ENCODE measurements around the gene ANKRD11.

The ANKRD11 gene

DNA sequence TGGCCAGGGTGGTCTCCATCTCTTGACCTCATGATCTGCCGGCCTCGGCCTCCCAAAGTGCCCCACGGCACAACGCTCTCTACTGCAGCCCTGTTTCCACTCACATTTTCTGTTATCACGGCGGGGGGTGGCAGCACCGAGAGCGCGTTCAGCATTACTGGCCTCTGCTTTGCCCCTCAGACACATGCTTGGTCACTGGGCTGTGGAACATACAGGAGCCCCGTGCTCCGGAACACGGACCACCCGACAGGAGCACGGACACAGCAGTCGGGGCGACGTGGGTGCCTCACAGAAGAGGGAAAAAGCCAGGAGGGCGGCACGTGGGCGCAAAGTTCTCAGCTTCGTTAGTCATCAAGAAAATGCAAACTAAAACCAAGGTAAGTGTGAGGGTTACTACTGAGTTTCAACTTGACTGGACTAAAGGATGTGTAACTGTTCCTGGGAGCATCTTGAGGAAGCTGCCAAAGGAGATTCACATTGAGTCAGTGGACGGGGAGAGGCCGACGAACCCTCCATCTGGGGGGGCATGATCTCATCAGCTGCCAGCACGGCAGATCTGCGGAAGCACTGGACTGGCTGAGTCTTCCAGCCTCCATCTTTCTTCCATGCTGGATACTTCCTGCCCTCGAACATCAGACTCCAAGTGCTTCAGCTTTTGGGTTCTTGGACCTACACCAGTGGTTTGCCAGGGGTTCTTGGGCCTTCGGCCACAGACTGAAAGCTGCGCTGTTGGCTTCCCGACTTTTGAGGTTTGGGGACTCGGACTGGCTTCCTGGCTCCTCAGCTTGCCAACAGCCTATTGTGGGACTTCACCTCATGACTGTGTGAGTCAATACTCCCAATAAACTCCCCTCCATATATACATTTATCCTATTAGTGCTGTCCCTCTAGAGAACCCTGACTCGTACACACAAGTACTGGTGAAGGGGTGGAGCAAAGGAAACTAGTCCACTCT is 166.0 kb downstream of the ANKRD11 start:
- DNase-seq, result no peak

DNA sequence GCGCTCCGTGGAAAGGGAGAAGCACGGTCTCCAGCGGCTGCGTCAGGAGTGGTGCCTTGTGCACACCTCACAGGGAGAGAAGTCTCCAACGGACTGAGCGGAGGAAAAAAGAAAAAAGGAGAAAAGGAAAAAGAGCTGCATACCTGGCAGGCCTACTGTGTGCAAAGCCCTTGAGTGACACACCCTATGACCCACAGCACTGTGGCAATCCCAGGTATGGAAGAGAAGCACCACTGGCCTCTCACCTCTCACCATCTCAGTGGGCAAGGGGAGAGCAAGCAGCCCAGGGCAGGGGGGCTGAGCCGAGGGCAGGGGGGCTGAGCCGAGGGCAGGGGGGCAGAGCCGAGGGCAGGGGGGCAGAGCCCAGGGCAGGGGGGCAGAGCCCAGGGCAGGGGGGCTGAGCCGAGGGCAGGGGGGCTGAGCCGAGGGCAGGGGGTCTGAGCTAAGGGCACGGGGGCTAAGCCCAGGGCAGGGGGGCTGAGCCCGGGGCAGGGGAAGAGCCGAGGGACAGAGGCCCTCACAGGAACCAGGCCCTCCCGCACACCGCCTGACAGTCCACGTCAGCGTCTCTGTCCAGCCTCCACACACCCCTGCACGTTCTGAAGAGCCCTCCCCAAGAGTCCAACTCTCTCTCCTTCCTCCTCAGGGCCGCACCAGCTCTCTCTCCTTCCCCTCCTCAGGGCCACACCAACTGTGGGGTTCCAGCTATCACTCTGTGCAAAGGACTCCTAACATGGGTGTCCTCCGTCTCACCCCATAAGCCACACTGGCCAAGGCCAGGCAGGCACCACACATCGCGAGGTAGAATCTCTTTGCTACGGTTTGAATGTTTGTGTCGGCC is 167.0 kb downstream of the ANKRD11 start:
- no peak for DNase-seq

DNA sequence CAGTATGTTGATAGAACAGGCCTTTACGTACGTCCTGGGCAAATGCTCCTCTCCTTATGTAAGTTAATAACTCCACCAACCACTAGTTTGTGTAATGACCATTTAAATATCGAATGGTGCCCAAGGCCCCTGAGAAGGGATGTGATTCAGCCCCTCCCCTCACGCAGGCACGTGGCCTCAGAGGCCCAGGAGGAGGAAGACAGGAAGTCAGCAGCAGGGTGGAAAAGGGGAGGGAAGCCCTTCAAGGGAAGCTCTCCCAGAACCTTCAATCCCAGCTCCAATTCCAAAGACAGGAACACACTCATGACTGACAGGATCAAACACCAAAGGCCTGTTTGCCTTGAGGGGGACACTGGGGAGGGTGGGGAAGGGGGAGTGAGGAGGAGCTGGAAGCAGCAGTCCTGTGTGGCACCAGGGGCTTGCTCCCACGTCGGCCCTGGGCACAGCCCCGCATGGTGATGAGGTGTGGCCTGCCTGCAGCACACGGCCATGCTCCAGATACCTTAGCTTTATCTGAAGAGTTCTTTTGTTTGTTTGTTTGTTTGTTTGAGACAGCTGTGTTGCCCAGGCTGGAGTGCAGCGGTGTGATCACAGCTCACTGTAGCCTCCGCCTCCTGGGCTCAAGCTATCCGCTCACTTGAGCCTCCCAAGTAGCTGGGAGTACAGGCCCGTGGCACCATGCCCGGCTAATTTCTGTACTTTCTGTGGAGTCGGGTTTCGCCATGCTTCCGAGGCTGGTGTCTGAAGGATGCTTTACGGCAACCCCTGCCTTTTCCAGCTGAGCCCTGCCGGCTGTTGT is 167.8 kb downstream of the ANKRD11 start:
- DNase-seq, result peak in 2 of 3 experiments; percentile 46 to 48

DNA sequence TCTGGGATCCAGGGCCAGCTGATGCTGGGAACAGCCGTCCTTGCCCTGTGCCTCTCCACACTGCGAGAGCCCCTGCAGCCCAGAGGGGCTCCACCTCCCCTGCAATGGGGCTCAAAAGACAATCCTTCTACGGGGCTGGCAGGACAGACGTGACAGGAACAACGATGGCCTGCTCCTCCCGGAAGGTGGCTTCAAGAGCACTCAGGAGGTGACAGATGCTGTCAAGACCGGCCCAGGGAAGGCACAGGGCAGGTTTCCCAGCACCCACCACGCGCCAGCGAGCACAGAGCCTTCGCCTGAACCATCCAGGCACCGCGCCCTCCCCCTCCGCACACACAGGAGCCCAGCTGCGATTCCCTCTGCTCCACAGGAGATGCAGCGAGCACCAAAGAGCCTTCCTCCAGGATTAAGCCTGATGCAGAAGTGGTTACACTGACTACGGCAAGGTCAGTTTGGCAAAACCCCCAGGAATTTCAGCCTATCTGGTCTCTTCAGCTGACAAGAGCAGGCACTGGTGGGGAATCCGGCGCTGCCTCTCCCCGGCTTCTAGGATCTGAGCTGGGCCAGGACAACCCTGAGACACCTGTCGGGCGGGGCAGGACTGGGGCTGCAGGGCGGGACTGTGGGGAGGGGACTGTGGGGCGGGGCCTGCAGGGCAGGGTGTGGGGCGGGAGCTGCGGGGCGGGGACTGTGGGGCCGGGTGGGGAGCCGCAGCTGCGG is 169.4 kb downstream of the ANKRD11 start:
- DNase-seq, result peak; percentile 75 to 83 (median 76)

DNA sequence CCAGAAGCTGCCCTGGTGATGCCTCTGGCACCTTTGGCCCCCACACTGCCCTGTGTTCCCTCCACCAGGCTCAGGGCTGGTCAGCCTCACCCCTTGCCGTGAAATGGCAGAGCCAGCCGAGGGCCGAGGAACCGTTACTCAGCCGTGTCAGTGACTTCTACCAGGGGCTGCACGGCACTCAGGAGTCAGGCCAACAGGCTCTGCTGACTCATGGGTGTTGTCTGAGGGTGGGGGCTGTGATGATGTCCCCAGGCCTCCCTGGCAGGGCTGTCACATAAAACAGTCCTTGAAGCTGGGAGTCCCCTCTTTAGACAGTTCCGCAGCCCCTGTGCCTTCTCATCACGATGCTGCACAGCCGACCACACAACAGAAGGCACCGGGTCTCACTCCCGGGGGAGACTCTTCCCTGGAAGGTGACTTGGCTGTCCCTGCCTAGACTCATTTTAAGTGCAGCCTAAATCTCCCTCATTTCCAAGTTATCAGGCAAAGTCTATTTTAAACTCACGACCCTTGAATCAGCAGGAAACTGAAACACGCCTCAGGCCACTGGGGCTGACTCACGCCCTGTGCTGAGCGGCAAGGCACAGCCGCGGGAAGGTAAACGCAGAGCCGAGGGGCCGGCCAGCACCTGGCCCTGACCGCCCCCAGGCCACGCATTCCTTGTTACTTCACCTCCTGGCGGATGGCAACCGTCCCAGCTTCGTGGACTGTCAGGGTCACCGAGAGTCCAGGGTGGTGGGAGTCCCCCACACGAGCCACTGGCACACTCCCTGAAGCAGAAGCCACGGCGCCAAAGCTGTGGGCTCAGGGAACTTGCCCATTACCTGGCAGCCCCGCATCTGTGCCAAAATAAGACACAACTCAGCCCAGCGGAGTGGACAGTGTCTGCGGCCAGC is 170.2 kb downstream of the ANKRD11 start:
- DNase-seq, result peak in 1 of 3 experiments; percentile 40

DNA sequence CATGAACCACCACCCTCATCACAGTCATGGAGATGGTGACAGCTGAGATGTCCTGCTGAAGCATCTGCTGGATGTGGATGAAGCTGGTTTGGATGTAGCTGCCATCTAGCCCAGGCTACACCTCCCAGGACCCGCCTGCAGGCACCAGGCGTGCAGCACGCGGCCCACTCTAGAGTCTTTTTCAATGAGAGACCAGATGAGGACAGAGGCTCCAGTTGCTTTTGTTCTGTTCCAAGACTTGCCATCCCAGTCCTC is 170.8 kb downstream of the ANKRD11 start:
- DNase-seq, result no peak

DNA sequence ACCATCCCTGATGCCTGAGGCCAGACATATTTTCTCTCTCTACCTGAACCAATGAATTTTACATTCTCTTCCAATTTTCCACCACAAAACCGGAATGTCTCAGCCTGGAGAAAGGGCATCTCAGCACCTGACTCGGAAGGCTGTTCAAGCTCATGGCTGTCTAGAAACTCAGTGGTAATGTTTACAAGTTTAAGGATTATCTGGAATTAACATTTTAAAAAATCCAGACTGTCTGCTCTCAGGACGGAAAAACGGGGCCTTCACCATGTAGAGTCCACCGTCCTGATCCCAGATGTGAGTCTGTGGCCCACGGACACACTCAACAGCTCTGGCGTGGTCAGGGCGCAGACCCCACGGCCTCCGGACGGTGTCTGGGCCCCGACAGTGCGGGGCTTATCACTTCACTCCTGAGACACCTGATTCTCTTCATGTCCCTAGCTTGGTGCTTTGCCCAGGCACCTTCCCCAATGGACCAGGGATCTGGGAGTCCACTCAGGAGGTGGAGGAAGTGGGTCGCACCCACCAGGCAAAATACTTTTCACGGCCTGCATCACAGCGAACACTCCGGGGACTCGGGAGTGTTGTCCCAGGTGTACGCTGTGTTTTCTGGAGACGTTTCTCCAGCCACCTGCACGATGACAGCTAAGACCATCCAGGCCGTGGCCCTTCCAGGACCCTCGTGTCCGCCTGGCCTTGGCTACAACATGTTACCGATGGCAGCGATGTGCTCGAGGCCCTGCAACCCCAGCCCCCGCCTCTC is 171.3 kb downstream of the ANKRD11 start:
- DNase-seq, result no peak

DNA sequence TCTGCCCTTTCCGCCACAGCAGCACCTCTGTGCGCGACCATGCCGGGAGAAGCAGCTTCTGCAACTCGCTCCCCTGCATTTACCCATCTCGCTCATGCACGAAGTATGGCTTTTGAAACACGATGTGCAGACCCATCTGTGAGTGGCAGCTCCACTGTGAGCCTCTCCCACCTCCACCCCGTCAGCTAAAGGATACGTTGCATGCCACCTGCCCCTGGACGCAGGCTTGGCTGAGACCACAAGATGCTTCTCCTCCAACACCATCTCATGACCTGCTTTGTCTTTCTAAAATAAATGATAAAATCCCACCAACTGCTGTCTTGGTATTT is 172.0 kb downstream of the ANKRD11 start:
- no peak for DNase-seq

DNA sequence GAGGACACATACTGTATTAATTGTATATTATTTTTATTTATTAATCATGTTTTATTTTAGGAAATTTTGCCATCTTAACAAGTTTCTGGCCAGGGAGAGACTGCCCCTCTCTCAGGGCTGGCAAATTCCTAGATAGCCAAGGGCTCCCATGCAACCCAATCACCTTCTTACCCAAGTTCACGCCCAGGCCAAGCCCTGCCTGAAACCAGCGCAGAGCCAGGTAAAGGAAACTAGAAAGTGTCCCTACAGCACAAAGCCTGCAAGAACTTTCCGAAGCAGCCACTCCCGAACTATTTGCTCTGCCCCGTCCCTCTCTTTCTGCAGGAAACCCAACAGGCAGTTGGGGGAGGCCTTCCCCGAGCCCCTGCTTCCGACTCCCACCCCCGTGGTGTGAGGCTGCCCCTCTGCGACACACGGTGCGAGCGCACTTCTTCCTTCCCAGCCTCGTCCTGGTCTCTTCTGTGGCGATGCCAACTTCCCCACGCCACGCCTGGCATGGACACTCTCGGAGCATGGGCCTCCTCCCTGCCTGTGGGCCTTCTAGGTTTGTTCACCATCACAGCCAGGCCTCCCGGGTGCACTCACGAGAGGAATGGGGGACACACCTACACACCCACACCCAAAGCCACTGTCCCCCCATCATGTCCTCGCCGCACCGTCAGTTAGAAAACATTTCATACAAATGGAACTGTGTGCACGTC is 172.5 kb downstream of the ANKRD11 start:
- DNase-seq, result no peak

DNA sequence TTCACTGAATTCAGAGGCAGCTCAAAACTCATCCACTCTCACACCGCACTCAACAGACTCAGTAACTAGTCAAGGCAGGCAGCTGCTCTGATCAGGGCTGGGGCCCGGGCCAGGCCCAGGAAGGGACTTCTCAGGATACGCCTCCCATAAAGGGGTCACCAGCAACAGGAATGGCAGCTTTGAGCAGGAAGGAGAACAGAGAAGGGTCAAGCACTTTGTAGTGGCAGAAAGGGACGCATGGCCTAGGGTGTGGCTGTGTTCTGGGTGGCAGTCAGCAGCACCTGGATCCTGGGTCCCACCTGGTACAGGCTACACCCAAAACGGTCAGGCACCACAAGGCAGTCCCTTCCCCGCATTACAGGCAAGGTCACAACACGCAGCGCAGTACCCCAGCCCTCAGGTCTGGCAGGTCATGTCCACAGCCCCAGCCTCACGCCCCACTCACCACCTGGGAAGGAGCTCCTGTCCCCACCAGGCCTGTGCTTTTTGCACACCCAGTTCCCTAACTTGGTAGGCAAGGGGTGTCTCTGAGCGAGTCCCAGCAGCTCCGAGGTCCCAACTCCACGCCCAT is 173.2 kb downstream of the ANKRD11 start:
- DNase-seq, result no peak

DNA sequence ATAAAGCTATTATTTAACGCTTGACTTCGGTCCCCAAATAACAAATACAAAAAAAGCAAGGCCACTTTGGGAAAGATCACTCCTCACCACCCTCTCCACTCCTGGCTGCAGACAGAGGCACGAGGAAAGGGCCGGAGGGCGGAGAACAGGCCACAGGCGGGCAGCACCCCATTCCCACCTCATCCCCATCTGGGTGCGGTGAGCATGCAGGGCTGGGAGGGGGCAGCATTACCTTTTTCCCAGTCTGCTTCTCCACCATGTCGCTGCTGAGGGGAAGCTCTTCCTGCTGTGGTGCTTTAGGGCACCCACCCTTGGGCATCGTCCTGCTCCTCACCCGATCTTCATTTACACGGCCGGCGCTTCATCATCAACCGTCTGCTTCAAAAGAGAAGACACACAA is 173.7 kb downstream of the ANKRD11 start:
- DNase-seq, result no peak

DNA sequence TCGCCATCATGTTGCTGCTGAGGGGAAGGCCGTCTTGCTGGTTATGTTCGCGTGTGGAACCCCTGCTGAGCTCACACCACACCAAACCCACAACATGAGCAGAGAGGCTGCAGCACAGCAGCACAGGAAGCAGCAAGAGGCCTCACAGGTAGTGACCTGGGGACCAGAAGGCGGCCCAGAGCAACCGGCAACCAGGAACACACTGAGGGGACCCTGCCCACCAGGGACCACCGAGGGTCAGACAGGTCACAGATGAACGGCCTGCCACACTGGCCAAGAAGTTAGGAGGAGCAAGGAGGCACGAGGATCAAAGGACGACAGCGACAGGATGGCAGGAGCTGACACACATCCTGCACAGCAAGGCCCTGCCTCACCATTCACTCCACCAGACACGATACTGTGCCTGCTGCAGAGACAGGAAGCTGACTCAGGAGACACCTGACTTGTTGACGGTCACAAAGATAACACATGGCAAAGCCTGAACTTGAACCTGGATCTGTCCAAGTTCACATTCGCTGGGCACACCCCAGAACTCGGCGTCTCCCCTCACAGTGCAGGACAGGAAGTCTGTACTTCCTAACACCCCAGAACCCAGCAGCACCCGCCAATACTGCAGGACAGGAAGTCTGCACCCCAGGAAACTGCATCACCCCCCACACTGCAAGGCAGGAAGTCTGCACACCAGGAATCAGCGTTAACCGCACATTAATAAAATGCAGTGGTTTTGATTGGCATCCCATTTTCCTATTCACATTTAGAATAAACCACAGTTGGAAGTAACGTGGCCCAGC is 174.4 kb downstream of the ANKRD11 start:
- peak in 2 of 3 experiments; percentile 5 to 17 for DNase-seq

DNA sequence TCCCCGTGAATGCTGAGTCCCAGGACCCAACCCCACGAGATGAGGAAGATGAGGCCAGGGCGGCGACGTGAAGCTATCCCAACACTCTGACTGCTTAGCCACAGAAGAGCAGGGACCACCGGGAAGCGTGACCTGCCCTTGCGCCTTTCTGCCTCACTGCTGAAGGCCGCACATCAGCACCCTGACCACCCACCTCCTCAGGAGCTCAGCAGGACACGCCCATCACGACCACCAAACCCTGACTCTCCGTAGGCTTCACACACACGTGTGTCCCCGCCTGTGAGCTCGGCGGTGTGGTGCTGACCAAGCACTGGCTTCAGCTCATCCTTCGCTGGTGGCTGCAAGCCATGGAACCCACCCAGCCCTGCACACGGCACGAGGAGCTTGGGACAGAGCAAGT is 175.1 kb downstream of the ANKRD11 start:
- no peak for DNase-seq

DNA sequence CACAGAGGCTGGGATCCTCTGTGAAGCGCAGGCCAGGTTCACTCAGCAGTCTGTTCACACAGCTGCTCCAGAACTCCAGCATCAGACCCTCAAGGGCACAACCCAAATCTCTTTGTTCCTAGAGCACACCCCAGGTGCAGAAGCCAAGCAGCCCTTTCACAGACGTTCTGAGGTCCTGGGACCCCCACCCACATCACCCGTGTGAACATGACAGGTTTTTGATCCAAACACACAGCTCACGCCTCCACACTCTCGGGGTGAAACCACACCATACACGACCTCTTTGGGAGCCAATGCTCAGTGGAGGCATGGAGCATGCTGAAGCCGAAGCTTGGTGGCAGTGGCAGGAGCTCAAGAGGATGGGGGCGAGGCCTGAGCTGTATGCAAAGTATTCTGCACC is 175.5 kb downstream of the ANKRD11 start:
- DNase-seq, result no peak

DNA sequence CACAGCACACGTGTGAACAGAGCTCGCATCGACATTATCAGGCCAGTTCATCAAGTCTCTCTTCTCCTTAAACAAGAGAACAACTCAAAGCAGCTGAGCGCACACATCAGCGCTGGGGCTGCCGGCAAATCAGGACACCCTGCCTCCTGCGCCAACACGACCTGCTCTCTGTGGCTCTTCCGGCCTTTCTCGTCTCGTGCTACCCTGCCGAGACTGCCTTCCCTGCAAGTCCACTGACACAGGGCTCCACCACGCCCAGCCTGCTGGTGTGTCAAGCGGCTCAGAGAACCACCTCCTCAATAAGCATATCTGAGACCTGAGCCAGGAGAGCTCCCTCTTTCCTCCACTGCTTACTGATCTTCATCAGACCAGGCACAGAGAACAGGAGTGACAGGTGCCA is 176.0 kb downstream of the ANKRD11 start:
- DNase-seq, result peak in 1 of 3 experiments; percentile 1

DNA sequence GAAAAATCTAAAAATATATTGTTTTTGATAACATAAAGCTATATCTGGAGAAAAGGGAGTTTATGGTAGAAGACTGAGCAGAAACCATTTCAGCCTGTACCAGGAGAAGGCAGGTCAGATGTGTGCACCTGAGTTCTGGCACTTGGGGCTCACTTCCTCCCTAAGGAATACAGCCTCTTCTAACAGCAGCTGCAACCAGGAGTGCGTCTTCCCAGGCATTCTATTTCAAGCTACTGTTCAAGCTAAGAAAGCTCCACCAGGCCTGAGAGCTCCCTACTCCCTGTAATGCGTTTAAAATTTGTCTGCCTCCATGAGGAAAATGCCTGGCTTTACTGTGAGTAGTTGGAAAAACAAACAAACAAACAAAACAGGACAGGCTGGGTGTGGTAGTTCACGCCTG is 176.8 kb downstream of the ANKRD11 start:
- DNase-seq, result no peak

DNA sequence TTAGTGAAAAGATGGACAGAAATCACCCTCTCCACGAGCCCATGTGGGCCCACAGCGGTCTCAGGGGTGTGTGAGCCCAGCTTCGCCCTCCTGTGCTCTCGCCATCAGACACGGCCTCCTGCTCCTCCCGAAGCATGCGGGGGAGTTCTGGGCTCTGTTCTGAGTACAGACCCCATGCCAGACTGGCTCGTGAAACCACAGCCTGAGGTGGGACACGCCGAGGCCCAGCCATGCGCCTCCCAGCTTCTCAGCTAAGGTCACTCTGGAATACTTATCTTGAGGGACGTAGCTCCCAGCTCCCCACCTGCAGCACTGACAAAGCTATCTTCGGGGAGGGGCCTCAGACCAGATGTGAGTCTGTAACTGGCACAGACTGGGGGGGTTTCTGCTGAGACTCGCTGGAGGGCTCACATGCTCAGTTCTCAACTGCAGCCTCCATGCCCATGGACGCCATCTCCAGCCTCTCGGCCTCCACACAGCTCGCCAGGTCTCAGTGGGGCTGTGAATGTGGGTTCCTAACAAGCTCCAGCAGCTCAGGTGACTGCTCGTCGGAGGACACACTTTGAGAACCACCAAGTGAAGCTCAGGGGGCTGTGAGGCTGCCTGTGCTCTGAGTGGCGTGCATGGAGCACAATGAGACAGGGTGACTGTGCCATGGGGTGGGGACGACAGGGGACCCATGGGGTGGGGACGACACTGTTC is 177.6 kb downstream of the ANKRD11 start:
- DNase-seq, result no peak

DNA sequence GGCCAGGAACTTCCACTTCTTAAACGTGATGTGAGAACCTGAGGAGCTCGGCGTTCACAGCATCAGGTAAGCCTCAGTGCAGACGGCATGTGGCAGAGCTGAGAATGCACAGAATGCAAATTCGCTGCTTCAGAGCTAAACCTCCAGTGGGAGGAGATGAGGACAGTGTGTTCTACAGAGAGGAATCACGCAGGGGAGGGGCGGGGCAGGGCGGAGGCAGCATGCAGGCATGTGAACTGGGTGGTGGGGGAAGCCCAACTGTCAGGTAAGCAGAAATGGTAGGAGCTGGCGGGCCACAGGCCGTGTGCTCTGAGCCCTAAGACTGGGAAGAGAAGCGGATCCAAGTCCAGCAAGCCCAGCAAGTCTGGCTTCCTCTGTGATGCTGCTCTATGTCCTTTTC is 178.2 kb downstream of the ANKRD11 start:
- DNase-seq, result no peak
